Prostate gland (tissue), 2 donors: ENCODE data around the gene AVPR2.

ENCODE experiments used
- CTCF ChIP-seq, 4 experiments: fragments of 200-600 bp in 2 of 4; fragments of 450-650 bp in 2 of 4; sonication (generic) in 2 of 4; IDR thresholded peaks; 1 replicate in 3 of 4; 2 replicates in 1 of 4; pipeline ENCODE4 v1.5.1; 2016 to 2019; ENCODE audit warnings: antibody characterized with exemption in 4 of 4, mild to moderate bottlenecking in 2 of 4, moderate library complexity in 2 of 4
- POLR2AphosphoS5 ChIP-seq: sonication (generic); formaldehyde crosslinking; IDR thresholded peaks from one replicate; pipeline ENCODE4 v1.6.1; 2017; ENCODE audit warnings: antibody characterized with exemption

- no peak for TF ChIP-seq CTCF (IDR thresholded peaks at IDR 0.05)
- TF ChIP-seq POLR2AphosphoS5, result no peak
These were observed 40.3 kb downstream of the AVPR2 start for GRCh38 chrX:153944800-153945150.
